HG03378 (cell line): Measurements from ENCODE around the gene LBH.

ENCODE experiments used
- ATAC-seq: cut with Tn5 transposase; IDR thresholded peaks from one replicate; pipeline ENCODE4 v1.9.1; 2021; ENCODE audit warnings: mild to moderate bottlenecking, moderate library complexity; ENCODE audit not compliant: unreplicated experiment

LBH gene

DNA sequence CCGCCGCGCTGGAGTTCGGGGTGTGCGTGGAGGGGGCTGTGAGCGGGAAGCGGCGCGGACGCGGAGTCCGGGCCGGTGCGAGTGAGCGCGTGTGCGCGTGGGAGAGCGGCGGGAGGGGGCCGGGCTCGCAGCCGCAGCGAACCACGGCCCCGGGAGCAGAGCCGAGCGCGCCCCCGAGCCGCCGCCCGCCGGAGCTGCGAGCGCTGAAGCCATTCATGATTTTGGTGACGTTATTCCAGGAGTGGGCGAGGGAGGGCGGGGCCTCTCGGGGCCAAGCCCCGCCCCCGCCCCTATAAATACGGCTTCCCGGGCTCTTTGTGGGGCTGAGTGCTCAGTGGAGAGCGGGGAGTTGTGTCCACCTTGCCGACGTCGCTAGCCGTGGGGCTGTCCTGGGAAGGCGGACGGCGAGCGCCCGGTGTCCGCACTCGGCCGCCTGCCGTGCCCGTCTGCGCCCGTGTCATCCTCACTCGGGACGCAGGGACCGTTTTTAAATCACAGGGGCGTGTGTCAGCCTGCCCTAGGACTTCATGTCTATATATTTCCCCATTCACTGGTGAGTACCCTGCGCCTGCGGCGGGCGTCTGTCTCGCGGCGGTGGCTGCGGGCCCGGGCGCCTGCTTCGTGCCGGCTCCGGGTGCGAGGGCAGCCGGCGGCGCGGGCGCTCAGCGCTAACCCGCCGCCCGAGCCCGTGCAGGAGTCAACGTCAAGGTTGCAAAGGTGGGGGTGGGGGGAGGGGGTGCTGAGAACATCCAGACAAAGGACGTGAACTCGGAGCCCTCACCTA lies at the start of gene LBH:
TSS of gene LBH (plus strand) at position 323 of the 784 bp plus-strand sequence. CDS start at position 528, 205 bp downstream.
- peak; percentile 46 for ATAC-seq

DNA sequence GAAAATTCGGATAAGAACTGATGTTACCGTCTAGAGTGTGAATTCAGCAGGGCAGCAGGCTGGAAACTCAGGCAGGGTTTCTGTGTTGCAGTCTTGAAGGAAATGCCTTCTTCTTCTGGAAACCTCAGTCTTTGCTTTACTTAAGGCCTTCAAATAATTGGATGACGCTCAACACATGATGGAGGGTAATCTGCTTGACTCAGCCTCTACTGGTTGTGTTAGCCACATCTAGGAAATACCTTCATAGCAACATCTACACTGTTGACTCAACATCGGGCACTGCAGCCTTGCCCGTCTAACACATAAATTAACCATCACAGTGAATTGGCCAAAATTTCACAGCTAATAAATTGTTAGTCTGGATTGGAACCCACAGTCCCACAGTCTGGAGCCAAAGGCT lies 47.3 kb upstream of the LBH start:
- no peak for ATAC-seq

DNA sequence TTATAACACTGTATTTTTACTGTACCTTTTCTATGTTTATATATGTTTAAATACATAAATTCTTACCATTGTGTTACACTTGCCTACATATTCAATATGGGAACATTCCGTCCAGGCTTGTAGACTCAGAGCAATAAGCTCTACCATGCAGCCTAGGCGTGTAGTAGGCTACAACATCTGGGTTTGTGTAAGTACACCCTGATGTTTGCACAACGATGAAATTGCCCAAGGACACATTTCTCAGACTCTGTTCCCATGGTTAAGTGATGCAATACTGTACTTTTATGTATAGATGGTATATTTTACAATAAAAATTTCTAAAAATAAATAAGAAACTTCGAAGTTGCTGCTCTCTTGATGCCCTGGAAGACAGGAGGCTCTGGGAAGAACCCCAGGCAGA lies 46.2 kb upstream of the LBH start:
- ATAC-seq = no peak

DNA sequence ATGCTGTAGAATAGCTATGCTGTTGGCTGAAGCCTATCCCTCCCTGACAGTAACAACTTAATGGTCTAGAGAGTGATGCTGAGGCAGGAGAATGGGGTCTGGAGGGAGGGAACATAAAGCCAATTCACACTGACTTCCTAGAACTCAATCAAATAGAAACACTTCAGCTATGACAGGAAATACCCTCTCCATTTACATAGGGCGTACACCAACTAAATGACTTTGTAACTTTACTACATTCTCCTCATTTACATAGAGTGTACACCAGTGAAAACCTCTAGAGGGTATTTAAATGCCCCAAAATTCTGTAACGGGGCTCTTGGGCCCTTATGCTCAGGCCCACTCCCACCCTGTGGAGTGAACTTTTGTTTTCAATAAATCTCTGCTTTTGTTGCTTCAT lies 43.0 kb upstream of the LBH start:
- no peak for ATAC-seq

DNA sequence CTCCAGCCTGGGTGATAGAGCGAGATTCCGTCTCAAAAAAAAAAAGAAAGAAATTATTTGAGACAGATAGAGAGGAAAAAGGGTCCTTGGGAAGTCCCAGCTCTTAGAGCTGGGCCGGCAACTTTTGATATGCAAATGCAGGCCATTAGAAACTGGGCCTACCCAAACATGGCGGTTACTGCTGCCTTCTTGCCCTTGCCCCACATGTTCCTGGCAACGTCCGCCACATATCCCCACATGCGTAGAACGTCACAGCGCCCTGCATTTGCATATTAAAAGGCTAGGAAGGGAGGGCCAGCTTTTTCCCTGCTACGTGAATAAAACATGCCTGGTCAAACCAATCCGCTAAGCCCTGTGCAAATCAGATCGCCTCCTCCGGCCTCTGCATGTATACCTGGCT lies 40.7 kb upstream of the LBH start:
- ATAC-seq = no peak

DNA sequence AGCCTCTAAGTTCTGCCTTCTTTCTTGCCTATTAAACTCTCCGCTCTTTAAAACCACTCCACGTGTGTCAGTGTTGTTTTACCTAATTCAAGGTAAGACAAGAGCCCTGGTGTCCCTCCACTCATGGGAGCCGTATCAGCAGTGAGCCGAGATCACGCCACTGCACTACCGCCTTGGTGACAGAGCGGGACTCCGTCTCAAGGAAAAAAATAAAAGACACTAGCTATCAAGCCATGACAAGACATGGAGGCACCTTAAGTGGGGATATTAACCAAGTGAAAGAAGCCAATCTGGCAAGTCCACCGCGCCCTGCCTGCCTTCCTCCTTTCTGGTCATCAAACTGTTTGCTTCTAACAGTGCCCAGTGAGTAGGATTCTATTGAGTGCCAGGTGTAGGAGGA lies 40.2 kb upstream of the LBH start:
- ATAC-seq = no peak

DNA sequence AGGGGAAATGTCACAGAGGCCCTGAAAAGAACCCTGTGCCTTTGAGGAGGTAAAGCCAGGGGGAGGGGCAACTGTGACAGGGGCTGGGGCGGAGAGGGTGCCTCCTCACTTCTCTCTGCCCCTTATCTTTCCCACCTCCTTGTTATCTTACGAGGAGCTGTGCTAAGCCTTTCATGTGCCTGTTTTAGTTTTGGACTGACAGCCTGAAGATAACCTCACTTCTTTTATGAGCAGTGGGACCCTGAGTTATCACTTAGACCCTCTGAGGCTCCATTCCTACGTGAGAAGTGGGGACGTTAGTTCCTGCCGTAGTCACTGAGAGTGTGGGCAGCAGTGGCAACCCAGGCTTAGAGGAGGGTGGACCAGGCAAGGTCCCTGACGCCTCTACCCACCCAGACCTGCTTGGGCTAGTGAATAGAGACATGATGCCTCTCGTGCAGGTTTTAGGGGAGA lies 39.5 kb upstream of the LBH start:
- no peak for ATAC-seq

DNA sequence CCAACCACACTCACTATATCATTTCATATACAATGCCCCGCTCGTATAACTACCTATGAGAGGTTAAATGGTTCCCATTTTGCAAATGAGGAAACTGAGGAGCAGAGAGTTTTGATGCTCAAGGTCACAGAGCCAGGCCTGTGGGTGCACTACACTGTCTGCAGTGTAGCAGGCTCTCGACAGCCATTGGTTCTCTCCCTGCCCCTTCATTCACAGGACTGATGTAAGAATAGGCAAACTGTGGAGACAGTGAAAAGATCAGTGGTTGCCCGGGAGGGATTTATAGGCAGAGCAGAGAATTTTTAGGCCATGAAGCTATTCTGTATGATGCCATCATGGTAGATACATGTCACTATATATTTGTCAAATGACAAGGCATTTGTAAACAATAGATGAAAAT lies 39.0 kb upstream of the LBH start:
- ATAC-seq = no peak

DNA sequence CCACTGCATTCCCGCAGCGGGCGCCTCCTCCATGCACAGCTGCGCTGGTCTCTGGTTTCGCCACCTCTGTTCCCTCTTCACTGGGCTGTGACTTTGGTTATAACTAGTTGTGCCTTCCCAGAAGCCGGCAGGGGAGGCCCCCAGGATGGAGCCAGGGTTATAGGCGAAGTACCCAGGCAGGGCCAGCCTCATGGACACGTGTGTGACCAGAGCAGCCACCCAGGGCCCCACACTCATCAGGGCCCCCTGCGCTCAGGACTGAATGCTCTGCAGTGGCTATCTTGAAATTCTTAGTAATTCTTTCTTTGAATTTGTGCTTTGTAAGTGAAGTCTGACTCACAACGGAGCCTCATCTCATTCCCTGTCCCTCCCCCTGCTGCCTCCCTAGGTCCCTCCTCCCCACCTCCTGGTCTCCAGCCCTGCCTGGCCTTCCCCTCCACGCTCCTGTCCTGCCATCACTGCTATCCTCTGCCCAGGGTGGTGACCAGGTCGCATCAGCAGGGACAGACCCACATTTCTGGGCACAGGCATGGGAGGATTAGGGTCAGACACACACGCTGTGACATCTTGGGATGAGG lies 38.1 kb upstream of the LBH start:
- ATAC-seq = no peak

DNA sequence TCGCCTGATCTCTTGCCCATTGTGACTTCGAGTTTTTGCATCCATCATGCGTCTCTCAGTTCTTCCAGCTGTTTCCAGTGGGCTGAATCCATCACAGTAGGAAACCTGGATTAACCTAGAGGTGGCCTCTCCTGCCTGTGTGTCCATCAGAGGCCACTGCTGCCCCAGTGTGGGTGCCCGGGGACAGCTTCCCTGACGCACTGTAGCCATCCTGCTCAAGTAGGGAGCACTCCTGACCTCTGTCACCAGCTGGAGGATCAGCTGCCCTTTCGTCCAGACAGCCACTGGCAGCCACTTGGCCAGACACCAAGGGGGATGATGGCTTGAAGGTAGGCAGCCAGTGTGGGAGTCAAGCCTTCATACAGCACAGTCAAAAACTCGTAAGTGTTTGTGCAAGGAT lies 36.9 kb upstream of the LBH start:
- ATAC-seq = no peak

DNA sequence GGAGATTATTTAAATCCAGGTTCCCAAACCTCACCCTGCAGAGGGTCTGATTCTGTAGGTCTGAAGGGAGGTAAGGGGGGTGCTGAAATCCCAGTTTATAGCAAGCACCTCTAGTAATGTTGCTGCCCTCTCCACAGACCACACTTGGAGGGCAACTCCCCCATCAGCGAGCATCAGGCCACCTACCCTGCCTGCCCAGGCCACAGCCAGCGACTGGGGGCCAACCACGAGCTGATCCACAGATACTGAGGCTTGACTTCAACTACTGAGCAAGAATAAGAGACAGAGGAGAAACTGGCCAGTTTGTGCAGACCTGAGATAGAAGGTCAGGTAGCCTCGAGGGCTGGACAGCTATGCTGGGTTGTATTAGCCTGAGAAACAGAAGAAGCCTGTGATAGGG lies 36.3 kb upstream of the LBH start:
- no peak for ATAC-seq

DNA sequence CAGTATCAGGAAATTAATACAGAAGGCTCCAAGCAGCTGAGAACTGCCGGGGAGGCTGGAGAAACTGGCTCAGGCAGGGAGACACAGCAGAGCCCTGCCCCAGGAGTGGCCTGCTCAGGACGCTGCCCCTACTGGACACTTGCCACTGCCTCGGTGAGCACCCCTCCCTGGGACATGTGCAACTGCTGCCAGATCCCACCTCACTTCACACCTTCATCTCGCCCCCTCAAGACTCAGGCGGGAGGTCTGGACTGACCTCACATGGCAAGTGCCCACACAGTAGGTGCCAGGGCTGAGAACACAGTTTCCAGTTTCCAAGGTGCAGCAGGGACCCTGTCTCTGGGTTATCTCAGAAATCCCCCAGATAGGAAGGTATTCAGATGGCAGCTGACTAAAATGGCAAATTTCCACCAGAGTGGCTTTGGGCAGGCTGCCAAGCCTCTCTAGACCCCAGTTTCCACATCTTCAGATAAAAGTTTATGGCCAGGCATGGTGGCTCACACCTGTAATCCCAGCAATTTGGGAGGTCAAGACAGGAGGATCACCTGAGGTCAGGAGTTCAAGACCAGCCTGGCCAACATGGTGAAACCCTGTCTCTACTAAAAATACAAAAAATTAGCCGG lies 33.7 kb upstream of the LBH start:
- ATAC-seq = no peak

DNA sequence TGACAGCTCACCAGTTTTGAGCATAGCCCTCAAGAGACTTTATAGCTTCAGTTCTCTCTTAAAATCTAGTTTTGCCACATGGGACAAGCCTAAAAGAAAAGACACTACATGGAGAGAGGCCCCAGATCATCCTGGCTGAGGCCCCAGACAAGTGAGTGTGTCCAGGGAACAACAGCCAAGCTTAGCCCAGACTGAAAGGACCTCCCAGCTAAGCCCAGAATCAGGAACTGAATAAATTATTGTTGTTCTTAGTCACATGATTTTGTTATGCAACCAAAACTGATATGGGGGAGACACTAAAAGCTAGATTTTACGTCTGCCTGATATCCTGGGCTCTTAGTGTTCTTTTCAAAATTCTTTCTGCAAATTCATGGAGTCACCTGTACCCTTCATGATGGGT lies 29.3 kb upstream of the LBH start:
- no peak for ATAC-seq

DNA sequence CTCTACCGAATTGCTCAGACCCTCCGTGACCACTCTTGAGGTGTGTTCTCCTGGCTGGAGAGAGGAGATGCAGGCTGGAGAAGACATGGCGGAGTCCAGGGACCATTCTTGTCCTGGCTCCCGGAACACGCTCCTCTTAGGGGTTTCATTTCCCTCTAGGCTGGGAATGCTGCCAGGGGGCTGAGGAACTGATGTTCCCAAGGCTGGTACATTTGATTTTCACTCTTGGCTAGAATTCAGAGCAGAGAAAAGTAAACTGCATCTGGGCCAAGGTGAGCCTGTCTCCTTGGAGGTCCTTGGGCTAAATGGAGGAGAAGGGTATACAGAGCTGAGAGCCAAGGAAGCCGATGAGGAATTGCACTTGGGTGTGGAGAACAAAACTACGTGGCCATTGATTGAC lies 28.2 kb upstream of the LBH start:
- ATAC-seq = no peak

DNA sequence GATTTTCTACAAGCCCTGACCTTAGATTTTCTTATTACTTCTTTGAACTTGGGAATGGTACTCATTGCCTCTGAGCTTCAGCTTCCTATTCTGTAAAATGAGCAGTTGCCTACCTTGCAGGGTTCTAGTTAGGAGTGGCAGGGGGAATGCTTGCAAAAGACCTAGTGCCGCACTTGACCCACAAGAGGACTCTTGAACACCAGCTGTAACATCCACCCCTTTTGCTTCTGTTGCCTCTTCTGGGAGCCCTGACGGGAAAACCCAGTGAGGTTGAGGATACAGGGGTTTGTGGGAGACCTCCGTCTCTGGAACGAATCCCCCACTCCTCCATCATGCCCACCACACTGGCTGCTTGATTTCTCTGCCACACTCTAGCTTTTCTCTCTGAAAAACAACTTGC lies 27.1 kb upstream of the LBH start:
- ATAC-seq = no peak

DNA sequence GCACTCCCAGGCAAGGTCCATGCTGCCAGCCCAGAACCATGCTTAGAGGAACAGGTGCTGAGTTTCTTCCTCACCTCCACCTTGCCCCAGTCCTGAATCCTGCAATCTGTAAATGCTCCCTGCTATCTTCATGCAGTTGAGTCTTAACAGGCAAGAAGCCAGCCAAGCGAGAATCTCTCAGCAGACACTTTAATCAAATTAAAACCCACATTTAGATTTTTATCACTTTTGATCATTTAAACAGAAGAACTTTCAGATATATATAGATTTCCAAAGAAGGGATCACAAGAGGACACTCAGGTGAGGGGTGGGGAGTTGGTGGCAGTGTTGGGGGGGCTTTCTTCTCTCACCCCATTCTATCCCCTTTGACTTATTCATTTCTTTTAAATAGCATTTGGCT lies 25.9 kb upstream of the LBH start:
- no peak for ATAC-seq

DNA sequence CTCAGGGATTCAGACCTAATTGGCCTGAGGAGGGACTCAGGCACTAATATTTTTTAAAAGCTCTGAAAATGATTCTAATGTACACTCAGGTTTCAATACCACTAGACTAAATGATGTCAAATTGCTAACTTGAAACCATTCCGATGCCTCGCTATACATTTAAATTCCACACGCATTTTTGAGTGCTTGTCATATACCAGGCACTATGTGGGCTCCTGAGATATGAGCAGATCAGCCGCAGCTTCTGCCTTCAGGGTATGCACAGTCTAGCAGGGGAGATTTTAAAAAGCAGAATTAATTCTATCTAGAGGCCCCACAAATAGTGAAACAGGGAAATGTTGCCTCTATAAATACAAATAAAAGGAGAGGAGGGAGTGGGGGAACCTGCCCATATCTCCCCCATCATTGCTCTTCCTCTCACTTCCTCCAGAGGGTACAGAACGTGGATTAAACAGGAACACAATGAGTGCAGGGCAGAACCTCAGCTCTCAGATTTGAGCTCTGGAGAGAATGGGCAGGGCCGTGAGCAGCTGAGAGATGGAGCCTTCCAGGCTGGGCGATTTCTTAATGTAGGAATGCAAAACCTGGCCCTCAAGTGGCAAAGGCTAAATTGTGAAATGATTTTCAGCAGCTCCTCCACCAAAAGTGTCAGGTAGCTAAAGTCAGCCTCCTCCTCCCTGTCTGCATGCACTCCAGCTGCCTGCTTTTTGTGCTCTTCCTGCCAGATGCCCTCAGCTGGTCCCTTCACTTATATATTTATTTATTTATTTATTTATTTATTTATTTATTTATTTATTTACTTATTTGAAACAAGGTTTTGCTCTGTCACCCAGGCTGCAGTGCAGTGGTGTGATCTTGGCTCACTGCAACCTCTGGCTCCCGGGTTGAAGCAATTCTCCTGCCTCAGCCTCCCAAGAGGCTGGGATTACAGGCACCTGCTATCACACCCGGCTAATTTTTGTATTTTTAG lies 24.6 kb upstream of the LBH start:
- no peak for ATAC-seq

DNA sequence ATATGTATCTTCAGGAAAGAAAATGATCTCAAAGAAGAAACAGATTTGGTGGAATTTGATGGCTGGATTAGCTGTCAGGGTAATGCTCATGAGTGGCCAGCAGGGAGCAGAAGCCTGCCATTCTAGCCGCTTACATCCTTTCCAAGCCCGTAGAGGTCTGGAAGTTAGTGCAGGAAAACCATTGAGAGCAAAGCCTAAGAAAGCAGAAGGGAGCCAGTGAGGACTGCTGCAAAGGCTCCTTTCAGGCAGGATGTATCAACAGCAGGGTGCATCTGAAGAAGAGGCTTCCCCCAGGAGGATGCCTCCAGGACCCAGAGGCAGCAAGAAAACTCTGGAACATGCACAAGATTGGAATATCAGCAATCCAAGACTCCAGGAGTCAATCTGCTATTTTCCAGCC lies 22.9 kb upstream of the LBH start:
- no peak for ATAC-seq

DNA sequence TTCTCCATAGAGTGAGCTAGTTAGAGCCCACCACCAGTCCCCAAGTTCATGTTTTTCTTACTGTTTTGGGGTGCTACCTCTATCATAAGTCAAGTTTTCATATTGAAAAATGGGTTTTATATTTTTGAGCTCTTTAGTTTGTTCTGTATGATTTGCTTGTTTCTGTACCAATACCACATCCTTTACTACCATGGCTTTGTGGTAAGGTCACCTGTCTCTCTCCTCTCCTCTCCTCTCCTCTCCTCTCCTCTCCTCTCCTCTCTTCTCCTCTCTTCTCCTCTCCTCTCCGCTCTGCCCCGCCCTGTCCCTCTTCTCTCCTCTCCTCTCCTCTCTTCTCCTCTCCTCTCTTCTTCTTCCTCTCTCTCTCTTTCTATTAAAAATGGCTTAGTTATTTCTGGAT lies 22.1 kb upstream of the LBH start:
- ATAC-seq = no peak

DNA sequence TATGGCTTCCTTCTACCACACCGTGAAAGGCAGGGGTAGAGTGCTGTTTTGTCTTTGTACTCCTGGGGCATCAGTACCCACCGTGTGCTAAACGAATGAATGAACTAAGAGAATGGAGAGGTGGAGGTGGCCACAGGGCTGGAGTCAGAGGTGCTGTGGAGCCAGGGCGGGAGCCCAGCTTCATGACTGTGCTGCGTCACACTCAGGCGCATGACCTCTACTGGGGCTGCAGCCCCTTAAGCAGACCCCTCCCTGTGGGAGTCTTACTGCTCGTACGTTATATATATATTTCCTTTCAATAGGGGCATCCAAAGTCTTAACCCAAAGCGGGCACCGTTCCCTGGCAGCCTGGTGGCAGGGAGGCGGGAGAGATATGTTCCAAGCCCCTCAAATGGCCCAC lies 18.0 kb upstream of the LBH start:
- ATAC-seq = no peak

DNA sequence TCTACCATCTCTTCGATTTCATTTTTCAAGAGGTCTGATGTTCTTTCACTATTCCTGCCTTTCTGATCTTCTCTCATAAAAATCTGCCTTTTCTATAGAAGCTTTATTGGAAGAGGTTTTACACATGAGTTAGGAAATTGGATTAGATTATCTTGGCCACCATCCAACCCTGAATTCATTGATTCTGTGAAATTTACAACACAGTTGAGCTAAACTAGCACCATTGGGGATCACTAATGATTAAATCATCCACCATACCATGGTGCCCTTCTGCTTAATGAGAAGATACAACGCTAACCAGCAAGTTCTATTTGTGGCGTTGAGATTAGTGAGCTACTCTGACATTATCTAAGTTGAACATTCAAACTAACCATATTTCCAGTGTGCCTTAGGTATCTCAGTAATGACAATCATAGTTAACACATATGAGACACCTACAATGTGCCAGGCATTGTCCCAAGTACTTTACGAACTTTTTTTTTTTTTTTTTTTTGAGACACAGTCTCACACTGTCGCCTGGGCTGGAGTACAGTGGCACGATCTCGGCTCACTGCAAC lies 17.3 kb upstream of the LBH start:
- no peak for ATAC-seq
